HUES64 (cell line): ENCODE measurements around the gene OR51A7.
"Not testable (repeated sequence)": the region's sequence is repeated elsewhere in the genome, so short reads cannot be mapped to it uniquely, and the experiment has no call there.

Source experiments
- H3K27ac ChIP-seq: 2 replicates; pipeline ENCODE4 v1.7.0; 2013; ENCODE audit warnings: low read depth, low read length, inconsistent platforms
- H3K27me3 ChIP-seq: 2 replicates; pipeline ENCODE4 v1.6.1; 2013; ENCODE audit warnings: mild to moderate bottlenecking, low read length; ENCODE audit not compliant: insufficient read depth
- H3K36me3 ChIP-seq: 2 replicates; pipeline ENCODE4 v1.6.1; 2013; ENCODE audit warnings: mild to moderate bottlenecking, low read length; ENCODE audit not compliant: insufficient read depth
- H3K4me1 ChIP-seq: 2 replicates; pipeline ENCODE4 v1.6.1; 2013; ENCODE audit warnings: mild to moderate bottlenecking, low read length, moderate library complexity; ENCODE audit not compliant: insufficient read depth
- H3K4me3 ChIP-seq: 2 replicates; pipeline ENCODE4 v1.5.1; 2013; ENCODE audit warnings: mild to moderate bottlenecking, low read length, moderate library complexity
- H3K9ac ChIP-seq: 2 replicates; pipeline ENCODE4 v1.6.1; 2013; ENCODE audit warnings: mild to moderate bottlenecking, low read depth, low read length
- H3K9me3 ChIP-seq: 2 replicates; pipeline ENCODE4 v1.6.1; 2013; ENCODE audit warnings: low read depth, low read length; ENCODE audit not compliant: insufficient read depth
- WGBS: fragments of 150-250, 120-280 bp; methylation state at CpG from one replicate; pipeline ENCODE4 v1.1.7; 2013; ENCODE audit warnings: missing lambda C conversion rate; 5-methylcytosine and 5-hydroxymethylcytosine counted together

Gene OR51A7

GRCh38 chr11:4890279-4890678 lies 13.3 kb upstream of the OR51A7 start:
- Histone ChIP-seq H3K27me3 (no peaks in the 10 kb centered on the region), H3K9ac (no peak overlapping the region), H3K4me1 (no peaks in the 10 kb centered on the region), H3K9me3 (no peaks in the 10 kb centered on the region), H3K4me3 (no peak overlapping the region), H3K36me3 (no peaks in the 10 kb centered on the region), H3K27ac (no peak overlapping the region)
- WGBS = 94% methylated on average over 2 of the region's 2 CpGs

- WGBS = 100% methylated on average over 1 of the region's 1 CpG
- H3K27me3 ChIP-seq = no peaks in the 10 kb centered on the region
- H3K4me1 ChIP-seq = no peaks in the 10 kb centered on the region
- H3K9ac ChIP-seq = no peak overlapping the region
- H3K9me3 ChIP-seq = no peaks in the 10 kb centered on the region
- no peak overlapping the region for H3K4me3 ChIP-seq
- H3K27ac ChIP-seq = no peak overlapping the region
- H3K36me3 ChIP-seq = no peaks in the 10 kb centered on the region
Measured at GRCh38 chr11:4891996-4892640, 11.5 kb upstream of the OR51A7 start.

GRCh38 chr11:4916581-4916980 lies 13.0 kb downstream of the OR51A7 start:
- Histone ChIP-seq H3K27ac (no peak overlapping the region), H3K36me3 (no peaks in the 10 kb centered on the region), H3K9me3 (no peaks in the 10 kb centered on the region), H3K4me3 (no peak overlapping the region), H3K27me3 (no peaks in the 10 kb centered on the region), H3K9ac (no peak overlapping the region), H3K4me1 (no peaks in the 10 kb centered on the region)

GRCh38 chr11:4919250-4919649 lies 15.7 kb downstream of the OR51A7 start, which contains the start of gene OR51G2:
Gene OR51G2 (minus strand): TSS chr11:4919350. CDS start chr11:4915663, 3,687 bp downstream.
- no peak within 1 kb of the TSS for H3K27ac ChIP-seq
- H3K9me3 ChIP-seq = no peaks in the 10 kb centered on the region
- H3K9ac ChIP-seq = no peak within 1 kb of the TSS
- WGBS = 97% methylated on average over 4 of the region's 4 CpGs
- H3K4me1 ChIP-seq = no peaks in the 10 kb centered on the region
- H3K27me3 ChIP-seq = no peaks in the 10 kb centered on the region
- no peaks in the 10 kb centered on the region for H3K36me3 ChIP-seq
- no peak within 1 kb of the TSS for H3K4me3 ChIP-seq

DNA sequence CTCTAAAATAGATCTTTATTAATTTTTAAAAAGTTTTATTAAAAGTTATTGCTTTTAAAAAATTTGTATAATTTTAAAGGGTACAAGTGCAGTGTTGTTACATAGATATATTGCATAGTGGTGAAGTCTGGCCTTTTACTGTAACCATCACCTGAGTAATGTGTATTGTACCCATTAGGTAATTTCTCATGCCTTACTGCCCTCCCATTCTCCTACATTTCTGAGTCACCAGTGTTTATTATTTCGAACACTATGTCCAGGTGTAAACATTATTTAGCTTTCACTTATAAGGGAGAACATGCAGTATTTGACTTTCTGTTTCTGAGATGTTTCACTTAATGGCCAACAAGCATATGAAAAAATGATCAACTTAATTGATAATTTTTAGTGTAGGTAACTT lies 18.2 kb downstream of the OR51A7 start:
- Histone ChIP-seq H3K27ac (no peak overlapping the region), H3K36me3 (no peaks in the 10 kb centered on the region), H3K9ac (no peak overlapping the region), H3K27me3 (no peaks in the 10 kb centered on the region), H3K4me1 (no peaks in the 10 kb centered on the region), H3K9me3 (no peaks in the 10 kb centered on the region), H3K4me3 (no peak overlapping the region)
- 80% methylated on average over 1 of the region's 1 CpG for WGBS

DNA sequence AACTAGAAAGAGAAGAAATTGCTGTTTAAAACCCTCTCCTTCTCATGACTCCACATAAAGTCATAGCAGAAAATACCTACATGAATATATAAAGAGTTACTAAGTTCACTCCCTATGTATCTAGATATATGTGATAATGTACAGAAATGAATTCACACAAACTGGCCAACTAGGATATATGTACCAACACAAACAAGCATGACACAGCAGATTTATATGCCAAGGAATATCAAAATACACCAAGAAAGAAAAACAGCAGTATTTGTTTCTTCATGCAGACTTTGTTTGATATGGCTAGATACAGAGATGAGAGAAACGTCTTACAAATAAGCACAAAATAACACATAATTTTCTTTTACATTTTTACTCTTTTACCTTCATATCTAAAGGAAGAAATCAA lies 18.7 kb downstream of the OR51A7 start:
- H3K27ac ChIP-seq = no peak overlapping the region
- no peak overlapping the region for H3K4me3 ChIP-seq
- no peak overlapping the region for H3K9ac ChIP-seq
- H3K36me3 ChIP-seq = no peaks in the 10 kb centered on the region
- H3K9me3 ChIP-seq = no peaks in the 10 kb centered on the region
- no peaks in the 10 kb centered on the region for H3K27me3 ChIP-seq
- WGBS = 92% methylated on average over 1 of the region's 1 CpG
- H3K4me1 ChIP-seq = no peaks in the 10 kb centered on the region

- H3K27me3 ChIP-seq = no peaks in the 10 kb centered on the region
- H3K4me1 ChIP-seq = no peaks in the 10 kb centered on the region
- H3K27ac ChIP-seq = no peak within 1 kb of the TSS
- H3K9ac ChIP-seq = no peak within 1 kb of the TSS
- 84% methylated on average over 1 of the region's 1 CpG for WGBS
- H3K9me3 ChIP-seq = no peaks in the 10 kb centered on the region
- no peaks in the 10 kb centered on the region for H3K36me3 ChIP-seq
- no peak within 1 kb of the TSS for H3K4me3 ChIP-seq
Measured at GRCh38 chr11:4924239-4924638, 20.7 kb downstream of the OR51A7 start, which contains the start of gene OR51G1. Gene OR51G1 (minus strand): TSS chr11:4924339. CDS start chr11:4924339, 0 bp downstream.

- no peak overlapping the region for H3K27ac ChIP-seq
- H3K36me3 ChIP-seq = no peaks in the 10 kb centered on the region
- H3K9me3 ChIP-seq = no peaks in the 10 kb centered on the region
- H3K27me3 ChIP-seq = no peaks in the 10 kb centered on the region
- H3K4me3 ChIP-seq = no peak overlapping the region
- no peaks in the 10 kb centered on the region for H3K4me1 ChIP-seq
- H3K9ac ChIP-seq = no peak overlapping the region
Measured at GRCh38 chr11:4926608-4927007, 23.0 kb downstream of the OR51A7 start.

GRCh38 chr11:4932751-4933150 lies 29.2 kb downstream of the OR51A7 start:
- H3K27ac ChIP-seq = no peak overlapping the region
- H3K9me3 ChIP-seq = no peaks in the 10 kb centered on the region
- H3K27me3 ChIP-seq = no peaks in the 10 kb centered on the region
- no peaks in the 10 kb centered on the region for H3K36me3 ChIP-seq
- 91% methylated on average over 4 of the region's 4 CpGs for WGBS
- H3K4me1 ChIP-seq = no peaks in the 10 kb centered on the region
- H3K9ac ChIP-seq = no peak overlapping the region
- no peak overlapping the region for H3K4me3 ChIP-seq

DNA sequence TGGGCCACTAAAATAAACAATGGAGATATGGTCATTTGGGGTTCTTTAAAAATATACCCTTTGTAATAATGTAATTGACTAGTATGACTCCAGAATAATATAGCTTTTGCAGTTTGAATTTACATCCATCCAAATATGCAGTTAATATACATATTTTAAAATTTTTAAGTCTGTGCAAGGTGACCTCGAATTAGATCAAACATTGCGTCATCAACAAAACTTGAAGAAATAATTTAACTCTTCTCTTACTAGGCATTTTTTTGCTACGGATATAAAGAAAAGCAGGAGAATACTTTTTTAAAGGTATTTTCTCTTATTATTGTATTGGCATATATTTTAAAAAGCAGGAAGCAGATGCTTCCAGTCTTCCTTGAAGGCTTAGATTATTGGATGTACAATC lies 33.2 kb downstream of the OR51A7 start:
- Histone ChIP-seq H3K9ac (no peak overlapping the region), H3K27ac (no peak overlapping the region), H3K27me3 (no peaks in the 10 kb centered on the region), H3K36me3 (no peaks in the 10 kb centered on the region), H3K4me1 (no peaks in the 10 kb centered on the region), H3K4me3 (no peak overlapping the region), H3K9me3 (no peaks in the 10 kb centered on the region)
- WGBS = no CpG with 5 or more reads among the region's 3 CpGs

- H3K36me3 ChIP-seq = no peaks in the 10 kb centered on the region
- no peaks in the 10 kb centered on the region for H3K27me3 ChIP-seq
- H3K4me1 ChIP-seq = no peaks in the 10 kb centered on the region
- no peaks in the 10 kb centered on the region for H3K9me3 ChIP-seq
- no peak within 1 kb of the TSS for H3K27ac ChIP-seq
- H3K9ac ChIP-seq = no peak within 1 kb of the TSS
- no peak within 1 kb of the TSS for H3K4me3 ChIP-seq
Measured at GRCh38 chr11:4947505-4947904, 43.9 kb downstream of the OR51A7 start, which contains the start of gene OR51A4. Gene OR51A4 (minus strand): TSS chr11:4947605. CDS start chr11:4947100, 505 bp downstream.

GRCh38 chr11:4955613-4956012 lies 52.0 kb downstream of the OR51A7 start, which contains the start of gene OR51A2:
Gene OR51A2 (minus strand): TSS chr11:4955713. CDS start chr11:4955713, 0 bp downstream.
- not testable (repeated sequence) for H3K9ac ChIP-seq, H3K4me3 ChIP-seq, H3K27me3 ChIP-seq, H3K4me1 ChIP-seq, H3K27ac ChIP-seq, H3K9me3 ChIP-seq, H3K36me3 ChIP-seq
- WGBS = 98% methylated on average over 2 of the region's 2 CpGs
